HEK293 (cell line): ENCODE data around the gene RTCB.

Experiments
- CTCF ChIA-PET: fragments of 350-600 bp; formaldehyde crosslinking; extraction: SDS; loops from one replicate; lab custom pipeline; 2021; ENCODE audit warnings: antibody characterized with exemption; lab: Yijun Ruan, JAX
- POLR2A ChIA-PET: fragments of 300-600 bp; formaldehyde crosslinking; extraction: SDS; loops from one replicate; lab custom pipeline; 2020; ENCODE audit warnings: antibody characterized with exemption, inconsistent platforms; lab: Yijun Ruan, JAX
- H3K27ac ChIP-seq: fragments of 200-500 bp; sonication (Bioruptor generic); 2 replicates; pipeline ENCODE4 v1.5.1; 2014; ENCODE audit warnings: low read depth, low read length, control low read depth, inconsistent platforms; ENCODE audit errors: extremely low read depth
- H3K36me3 ChIP-seq, 2 experiments: fragments of 200-500 bp in 1 of 2; sonication (Bioruptor generic) in 1 of 2; 1 replicate in 1 of 2; 2 replicates in 1 of 2; pipeline ENCODE4 v1.5.1; 2014 to 2017; ENCODE audit warnings: inconsistent platforms in 2 of 2, low read length in 2 of 2; ENCODE audit not compliant: control insufficient read depth in 2 of 2, insufficient read depth in 1 of 2
- H3K4me1 ChIP-seq: fragments of 200-500 bp; sonication (Bioruptor generic); 2 replicates; pipeline ENCODE4 v1.5.1; 2014; ENCODE audit warnings: mild to moderate bottlenecking, low read length, inconsistent platforms; ENCODE audit not compliant: control insufficient read depth, insufficient read depth
- H3K4me3 ChIP-seq: 2 replicates; pipeline ENCODE4 v1.5.1; 2011; ENCODE audit warnings: low read depth, mild to moderate bottlenecking, control low read depth, low read length, moderate library complexity
- H3K9me3 ChIP-seq: fragments of 200-500 bp; sonication (Bioruptor generic); 2 replicates; pipeline ENCODE4 v1.5.1; 2014; ENCODE audit warnings: low read depth, low read length, inconsistent platforms; ENCODE audit not compliant: control insufficient read depth, insufficient read depth
- CTCF ChIP-seq: fragments of 450-650 bp; formaldehyde crosslinking; IDR thresholded peaks from 2 replicates; pipeline ENCODE4 v1.5.1; 2016; ENCODE audit warnings: missing biosample characterization, missing genetic modification characterization
- GFI1B ChIP-seq: fragments of 450-650 bp; formaldehyde crosslinking; IDR thresholded peaks from 2 replicates; pipeline ENCODE4 v1.5.1; 2016; ENCODE audit warnings: missing biosample characterization, missing genetic modification characterization
- GLIS2 ChIP-seq: fragments of 450-650 bp; formaldehyde crosslinking; IDR thresholded peaks from 2 replicates; pipeline ENCODE4 v1.5.1; 2016; ENCODE audit warnings: missing biosample characterization, missing genetic modification characterization
- IKZF3 ChIP-seq: fragments of 450-650 bp; IDR thresholded peaks from 2 replicates; pipeline ENCODE4 v1.5.0; 2018; ENCODE audit warnings: missing biosample characterization, mild to moderate bottlenecking, missing genetic modification characterization, moderate library complexity
- KLF1 ChIP-seq: fragments of 450-650 bp; formaldehyde crosslinking; IDR thresholded peaks from 2 replicates; pipeline ENCODE4 v1.5.1; 2016; ENCODE audit warnings: missing biosample characterization, missing genetic modification characterization
- MZF1 ChIP-seq: fragments of 450-650 bp; formaldehyde crosslinking; IDR thresholded peaks from 2 replicates; pipeline ENCODE4 v1.5.1; 2017; ENCODE audit warnings: missing biosample characterization, missing genetic modification characterization, borderline replicate concordance
- SALL2 ChIP-seq: fragments of 450-650 bp; formaldehyde crosslinking; IDR thresholded peaks from 2 replicates; pipeline ENCODE4 v1.5.0; 2017; ENCODE audit warnings: missing biosample characterization, mild to moderate bottlenecking, missing genetic modification characterization, borderline replicate concordance
- TSHZ1 ChIP-seq: fragments of 450-650 bp; formaldehyde crosslinking; IDR thresholded peaks from 2 replicates; pipeline ENCODE4 v1.5.1; 2016; ENCODE audit warnings: missing biosample characterization, missing genetic modification characterization, borderline replicate concordance
- YY1 ChIP-seq: fragments of 450-650 bp; formaldehyde crosslinking; IDR thresholded peaks from 2 replicates; pipeline ENCODE4 v1.5.1; 2018; ENCODE audit warnings: missing biosample characterization, missing genetic modification characterization
- ZBTB21 ChIP-seq: fragments of 450-650 bp; formaldehyde crosslinking; IDR thresholded peaks from 2 replicates; pipeline ENCODE4 v1.5.1; 2017; ENCODE audit warnings: missing biosample characterization, missing genetic modification characterization
- ZBTB7A ChIP-seq: fragments of 450-650 bp; formaldehyde crosslinking; IDR thresholded peaks from 2 replicates; pipeline ENCODE4 v1.5.1; 2016; ENCODE audit warnings: low read depth, missing biosample characterization, missing genetic modification characterization
- ZNF169 ChIP-seq: fragments of 450-650 bp; formaldehyde crosslinking; IDR thresholded peaks from 2 replicates; pipeline ENCODE4 v1.5.1; 2016; ENCODE audit warnings: missing biosample characterization, missing genetic modification characterization
- ZNF223 ChIP-seq: fragments of 450-650 bp; formaldehyde crosslinking; IDR thresholded peaks from 2 replicates; pipeline ENCODE4 v1.5.1; 2016; ENCODE audit warnings: missing biosample characterization, missing genetic modification characterization
- ZNF239 ChIP-seq: fragments of 450-650 bp; formaldehyde crosslinking; IDR thresholded peaks from 2 replicates; pipeline ENCODE4 v1.5.1; 2016; ENCODE audit warnings: missing biosample characterization, missing genetic modification characterization
- ZNF274 ChIP-seq, 2 experiments: fragments of 200-500 bp in 1 of 2; fragments of 450-650 bp in 1 of 2; sonication (Bioruptor generic) in 1 of 2; formaldehyde crosslinking in 1 of 2; IDR thresholded peaks; 2 replicates each; pipeline versions ENCODE4 v1.5.1 to v1.6.1; 2014 to 2016; ENCODE audit warnings: borderline replicate concordance in 1 of 2, inconsistent platforms in 1 of 2, low read length in 1 of 2, missing biosample characterization in 1 of 2, missing genetic modification characterization in 1 of 2
- ZNF335 ChIP-seq: fragments of 450-650 bp; formaldehyde crosslinking; conservative IDR thresholded peaks from 2 replicates; pipeline ENCODE4 v1.5.1; 2016; ENCODE audit warnings: missing biosample characterization, missing genetic modification characterization
- ZNF37A ChIP-seq: fragments of 450-650 bp; IDR thresholded peaks from 2 replicates; pipeline ENCODE4 v1.5.1; 2018; ENCODE audit warnings: missing biosample characterization, missing genetic modification characterization
- ZNF660 ChIP-seq: fragments of 450-650 bp; IDR thresholded peaks from 2 replicates; pipeline ENCODE4 v1.5.1; 2018; ENCODE audit warnings: missing biosample characterization, mild to moderate bottlenecking, missing genetic modification characterization
- ZNF792 ChIP-seq: fragments of 450-650 bp; formaldehyde crosslinking; IDR thresholded peaks from 2 replicates; pipeline ENCODE4 v1.5.1; 2016; ENCODE audit warnings: missing biosample characterization, missing genetic modification characterization
- ZSCAN18 ChIP-seq: fragments of 450-650 bp; formaldehyde crosslinking; IDR thresholded peaks from 2 replicates; pipeline ENCODE4 v1.5.1; 2016; ENCODE audit warnings: missing biosample characterization, missing genetic modification characterization
- TF ChIP-seq, protein P1 (sequence below): fragments of 450-650 bp; formaldehyde crosslinking; IDR thresholded peaks from 2 replicates; pipeline ENCODE4 v1.5.1; 2017; ENCODE audit warnings: missing biosample characterization, mild to moderate bottlenecking, missing genetic modification characterization, moderate library complexity
- TF ChIP-seq, protein P2 (sequence below): fragments of 450-650 bp; formaldehyde crosslinking; IDR thresholded peaks from 2 replicates; pipeline ENCODE4 v1.5.1; 2016; ENCODE audit warnings: missing biosample characterization, missing genetic modification characterization

RTCB gene

DNA sequence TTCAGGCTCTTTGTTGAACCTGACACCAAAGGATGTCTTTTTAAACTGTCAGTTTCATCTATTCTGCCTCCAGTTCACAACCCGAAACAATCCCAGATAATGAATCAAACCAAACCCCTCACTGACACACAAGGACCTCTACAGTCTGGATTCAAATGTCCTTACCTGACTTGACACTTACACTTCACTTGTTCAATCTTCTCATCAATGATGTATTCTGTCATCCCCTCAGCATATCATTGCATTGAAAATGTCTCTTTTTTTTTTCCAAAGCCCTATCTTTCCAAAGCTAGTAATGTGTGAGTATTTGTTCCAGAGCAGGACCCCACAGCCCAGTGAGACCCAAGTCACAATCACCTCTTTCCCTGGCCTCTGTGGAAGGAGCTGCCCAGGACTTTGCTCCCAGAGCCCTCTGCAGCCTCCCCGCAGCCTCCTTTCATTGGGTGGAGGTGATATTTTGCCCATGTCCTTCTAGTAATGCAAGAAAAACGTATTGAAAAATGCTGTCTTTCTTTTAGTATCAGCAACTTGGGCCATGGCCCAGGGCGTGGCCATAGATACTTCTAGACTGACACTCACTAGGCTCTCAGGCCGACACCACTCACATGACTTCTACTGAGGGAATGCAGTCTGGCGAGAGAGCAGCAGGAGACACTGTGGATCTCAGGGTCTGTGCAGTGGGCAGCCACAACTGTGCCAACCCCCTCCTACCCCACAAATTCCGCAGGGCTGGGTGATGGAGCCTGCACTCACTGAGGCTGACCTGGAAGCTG, 36.2 kb downstream of the RTCB start (continued):
- TF ChIP-seq ZSCAN18 (no peak), CTCF (no peak)
- TF ChIP-seq, all 188 proteins: peak for 0

GRCh38 chr22:32364210-32364609, 47.8 kb downstream of the RTCB start:
- Histone ChIP-seq H3K4me3 (no peak overlapping the region), H3K27ac (no peak overlapping the region), H3K4me1 (no peaks in the 10 kb centered on the region), H3K36me3 (no peaks in the 10 kb centered on the region), H3K9me3 (no peaks in the 10 kb centered on the region)
- ChIA-PET POLR2A (no interaction called here), CTCF (no interaction called here)
- TF ChIP-seq KLF1 (tag by site-specific recombination): no peak
- no peak for TF ChIP-seq TSHZ1 (tag by site-specific recombination)
- TF ChIP-seq ZNF335: no peak
- no peak for TF ChIP-seq ZNF169
- TF ChIP-seq, protein P1, sequence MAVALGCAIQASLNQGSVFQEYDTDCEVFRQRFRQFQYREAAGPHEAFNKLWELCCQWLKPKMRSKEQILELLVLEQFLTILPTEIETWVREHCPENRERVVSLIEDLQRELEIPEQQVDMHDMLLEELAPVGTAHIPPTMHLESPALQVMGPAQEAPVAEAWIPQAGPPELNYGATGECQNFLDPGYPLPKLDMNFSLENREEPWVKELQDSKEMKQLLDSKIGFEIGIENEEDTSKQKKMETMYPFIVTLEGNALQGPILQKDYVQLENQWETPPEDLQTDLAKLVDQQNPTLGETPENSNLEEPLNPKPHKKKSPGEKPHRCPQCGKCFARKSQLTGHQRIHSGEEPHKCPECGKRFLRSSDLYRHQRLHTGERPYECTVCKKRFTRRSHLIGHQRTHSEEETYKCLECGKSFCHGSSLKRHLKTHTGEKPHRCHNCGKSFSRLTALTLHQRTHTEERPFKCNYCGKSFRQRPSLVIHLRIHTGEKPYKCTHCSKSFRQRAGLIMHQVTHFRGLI: no peak
- TF ChIP-seq ZBTB7A (tag by site-specific recombination): no peak
- TF ChIP-seq MZF1 (tag by site-specific recombination): no peak
- no peak for TF ChIP-seq ZNF274 (IDR thresholded peaks at IDR 0.05; ENCODE audit: low read length)
- TF ChIP-seq ZNF274 (tag by site-specific recombination; IDR thresholded peaks at IDR 0.05; ENCODE audit: borderline replicate concordance): no peak
- no peak for TF ChIP-seq IKZF3 (tag by site-specific recombination)
- TF ChIP-seq ZNF37A (tag by site-specific recombination): no peak
- no peak for TF ChIP-seq ZNF660
- no peak for TF ChIP-seq ZNF223 (tag by site-specific recombination)
- no peak for TF ChIP-seq ZNF239 (tag by site-specific recombination)
- TF ChIP-seq YY1 (tag by site-specific recombination): no peak
- no peak for TF ChIP-seq GLIS2 (tag by site-specific recombination)
- no peak for TF ChIP-seq ZNF792 (tag by site-specific recombination)
- TF ChIP-seq ZBTB21 (tag by site-specific recombination): no peak
- TF ChIP-seq GFI1B (tag by site-specific recombination): no peak
- no peak for TF ChIP-seq SALL2
- TF ChIP-seq, protein P2, sequence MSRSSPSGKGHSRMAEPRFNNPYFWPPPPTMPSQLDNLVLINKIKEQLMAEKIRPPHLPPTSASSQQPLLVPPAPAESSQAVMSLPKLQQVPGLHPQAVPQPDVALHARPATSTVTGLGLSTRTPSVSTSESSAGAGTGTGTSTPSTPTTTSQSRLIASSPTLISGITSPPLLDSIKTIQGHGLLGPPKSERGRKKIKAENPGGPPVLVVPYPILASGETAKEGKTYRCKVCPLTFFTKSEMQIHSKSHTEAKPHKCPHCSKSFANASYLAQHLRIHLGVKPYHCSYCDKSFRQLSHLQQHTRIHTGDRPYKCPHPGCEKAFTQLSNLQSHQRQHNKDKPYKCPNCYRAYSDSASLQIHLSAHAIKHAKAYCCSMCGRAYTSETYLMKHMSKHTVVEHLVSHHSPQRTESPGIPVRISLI (tag by site-specific recombination): no peak
